HG03108 (cell line): ENCODE measurements around the gene NKX1-1.

Experiments used
- ATAC-seq: cut with Tn5 transposase; IDR thresholded peaks from one replicate; pipeline ENCODE4 v1.9.1; 2021; ENCODE audit warnings: moderate library complexity; ENCODE audit not compliant: unreplicated experiment

Gene NKX1-1

DNA sequence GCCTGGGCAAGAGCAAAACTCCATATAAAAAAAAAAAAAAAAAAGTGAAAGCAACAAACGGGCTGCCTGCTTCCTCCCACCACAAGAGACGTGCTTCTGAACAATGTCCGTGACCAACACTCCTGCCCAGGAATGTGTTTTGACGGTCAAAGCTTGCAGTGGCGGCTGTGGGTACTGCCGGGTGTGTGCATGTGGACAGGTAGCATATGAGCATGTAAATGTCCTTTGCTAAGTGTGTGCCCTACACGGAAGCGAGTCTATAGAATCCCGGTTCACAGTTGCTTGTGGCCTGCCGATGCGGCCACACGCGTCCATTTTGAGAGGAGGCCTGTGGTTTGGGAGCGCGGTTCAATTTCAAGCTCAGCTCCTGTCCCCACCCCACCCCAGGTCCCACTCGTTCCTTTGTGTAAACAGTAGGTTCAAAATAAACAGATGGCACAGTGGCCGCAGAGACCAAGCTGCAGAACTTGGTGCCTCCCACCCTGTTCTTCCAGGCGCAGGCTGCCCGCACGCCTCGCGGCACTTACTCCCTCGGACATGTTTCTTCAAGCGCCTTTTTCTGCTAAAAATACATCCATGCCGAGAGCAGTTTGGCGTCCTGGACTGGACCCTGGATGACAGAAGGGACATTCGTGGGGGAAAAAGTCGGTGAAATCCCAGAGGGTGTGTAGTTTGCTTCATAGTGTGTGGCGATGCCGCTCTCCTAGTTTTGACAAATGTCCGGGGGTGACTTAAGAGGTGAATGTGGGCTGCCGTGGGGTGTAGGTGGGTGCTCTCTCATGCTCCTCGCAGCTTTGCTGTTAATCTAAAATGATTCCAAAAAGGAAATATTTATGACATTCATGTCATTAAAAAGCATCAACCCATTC is 11.5 kb upstream of the NKX1-1 start:
- no peak for ATAC-seq

DNA sequence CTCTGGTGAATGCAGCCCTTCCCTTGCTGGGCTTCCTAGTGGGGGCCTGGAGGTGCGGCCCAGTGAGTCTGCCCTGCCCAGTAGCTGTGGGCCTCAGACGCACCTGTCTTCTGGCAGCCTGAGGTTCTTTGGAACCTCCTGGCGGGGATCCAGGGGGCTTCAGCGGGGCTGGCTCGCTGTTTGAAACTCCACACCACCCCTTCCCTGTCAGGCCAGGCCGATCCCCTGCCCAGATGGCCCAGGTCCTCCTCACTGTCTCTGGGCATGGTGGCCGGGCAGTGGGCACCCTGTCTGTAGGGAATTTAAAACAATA is 10.7 kb upstream of the NKX1-1 start:
- no peak for ATAC-seq

DNA sequence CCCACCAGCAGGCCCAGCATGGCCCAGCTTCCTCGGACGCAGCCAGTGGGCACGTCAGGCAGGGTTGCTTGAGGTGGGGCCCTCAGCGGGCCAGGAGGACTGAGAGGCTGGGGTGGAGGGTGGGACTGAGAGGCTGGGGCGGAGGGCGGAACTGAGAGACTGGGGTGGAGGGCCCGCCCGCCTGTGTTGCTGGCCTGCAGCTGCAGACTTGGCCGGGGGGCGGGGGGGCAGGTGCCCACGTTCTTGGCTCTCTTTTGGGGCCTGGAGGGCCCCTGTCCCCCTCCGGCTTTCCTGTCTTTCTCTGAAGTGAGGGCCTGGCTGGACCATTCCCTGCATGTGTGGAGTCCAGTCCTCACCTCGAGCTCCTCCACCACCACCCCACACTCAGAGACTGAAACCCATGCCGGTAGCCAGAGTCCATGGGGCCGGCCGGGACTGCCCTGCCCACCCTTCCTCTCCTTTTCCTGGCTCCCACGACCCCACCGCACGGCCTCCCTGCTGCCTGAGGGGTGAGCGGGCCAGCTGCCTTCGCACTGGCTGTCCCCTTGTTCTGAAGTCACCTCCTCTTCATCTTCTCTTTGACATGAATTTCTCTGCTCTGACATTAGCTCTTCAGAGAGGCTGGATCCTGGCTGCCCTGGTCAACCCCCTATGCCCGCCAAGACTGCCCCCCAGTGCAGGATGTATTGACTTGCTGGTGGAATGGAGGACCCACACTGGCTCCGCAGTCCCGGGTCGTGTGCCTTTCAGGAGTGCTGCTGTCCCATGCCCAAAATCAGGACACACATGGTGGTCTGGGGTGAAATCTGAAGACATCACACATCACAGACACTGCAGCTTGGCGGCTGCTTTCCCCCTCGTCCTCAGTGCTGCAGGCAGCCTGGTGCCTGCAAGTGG is 10.1 kb upstream of the NKX1-1 start:
- ATAC-seq, result no peak

- ATAC-seq, result no peak
Observed at GRCh38 chr4:1415681-1415981, 9.4 kb upstream of the NKX1-1 start.

DNA sequence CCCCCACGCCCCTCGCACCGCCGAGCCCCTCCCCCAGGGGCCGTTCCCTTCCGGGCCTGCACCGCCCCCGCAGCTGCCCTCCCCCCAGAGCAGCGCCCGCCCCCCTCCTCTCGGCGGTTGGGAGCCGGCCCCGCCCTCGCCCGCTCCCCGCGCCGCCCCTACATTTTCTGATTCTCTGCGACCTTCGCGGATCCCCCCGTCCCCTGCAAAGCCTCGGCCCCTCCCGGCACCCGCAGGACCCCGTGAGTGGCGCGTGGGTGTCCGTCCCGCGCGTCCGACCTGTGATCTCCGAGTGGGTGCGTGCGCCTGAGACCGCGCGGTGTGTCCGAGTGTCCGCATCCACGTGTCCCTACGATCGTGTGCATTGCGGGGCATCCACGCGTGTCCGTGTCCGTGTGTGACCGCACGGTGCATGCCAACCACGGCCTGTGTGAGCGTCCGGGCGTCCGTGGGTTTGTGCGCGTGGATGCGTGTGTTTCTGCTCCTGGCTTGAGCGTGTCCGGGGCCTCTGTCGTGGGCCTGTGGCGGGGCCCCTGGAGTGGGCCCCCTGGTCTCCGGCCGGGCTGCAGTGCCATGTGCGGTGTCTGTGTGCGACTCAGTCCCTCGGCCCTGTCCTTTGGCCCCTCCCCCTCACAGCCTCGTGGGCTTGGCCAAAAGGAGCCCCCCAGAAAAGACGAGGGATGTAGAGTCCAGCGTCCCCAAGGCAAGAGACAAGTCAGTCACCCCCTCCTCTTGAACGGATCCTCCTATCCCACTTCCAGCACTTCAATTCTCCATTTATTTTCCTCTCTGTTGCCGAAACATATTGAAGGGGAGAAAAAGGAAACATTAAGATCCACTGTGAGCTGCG is 8.8 kb upstream of the NKX1-1 start:
- no peak for ATAC-seq

DNA sequence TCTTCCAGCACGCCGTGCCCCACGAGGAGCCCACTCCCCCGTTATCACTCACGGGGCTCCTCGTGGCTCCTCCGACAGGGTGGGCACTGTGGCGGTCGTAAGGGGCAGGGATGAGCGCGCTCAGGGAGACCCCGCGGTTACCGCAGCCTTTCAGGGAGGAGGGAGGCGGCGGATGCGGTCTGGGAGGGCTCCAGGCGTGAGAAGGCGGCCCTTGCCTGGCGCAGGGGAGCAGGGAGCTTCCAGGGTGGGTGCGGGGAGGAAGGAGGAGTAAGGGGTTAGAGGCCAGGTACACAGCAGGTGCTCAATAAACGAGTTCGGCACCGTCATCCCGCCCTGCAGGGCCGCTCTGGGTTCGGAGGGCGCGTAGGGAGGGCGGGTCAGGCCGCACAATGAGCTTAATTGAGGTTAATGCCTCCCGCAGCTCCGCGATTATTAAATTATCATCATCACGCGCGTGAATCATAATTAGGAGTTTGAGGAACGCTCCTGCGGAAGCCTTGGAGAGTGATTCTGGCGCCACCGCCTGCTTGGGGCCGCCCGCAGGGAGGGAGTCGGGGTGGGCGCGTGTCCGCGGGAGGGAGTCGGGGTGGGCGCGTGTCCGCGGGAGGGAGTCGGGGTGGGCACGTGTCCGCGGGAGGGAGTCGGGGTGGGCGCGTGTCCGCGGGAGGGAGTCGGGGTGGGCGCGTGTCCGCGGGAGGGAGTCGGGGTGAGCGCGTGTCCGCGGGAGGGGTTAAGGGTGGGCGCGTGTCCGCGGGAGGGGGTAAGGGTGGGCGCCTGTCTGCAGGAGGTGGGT is 7.6 kb upstream of the NKX1-1 start:
- ATAC-seq, result no peak

GRCh38 chr4:1413204-1413663 is 7.0 kb upstream of the NKX1-1 start:
- ATAC-seq, result no peak

DNA sequence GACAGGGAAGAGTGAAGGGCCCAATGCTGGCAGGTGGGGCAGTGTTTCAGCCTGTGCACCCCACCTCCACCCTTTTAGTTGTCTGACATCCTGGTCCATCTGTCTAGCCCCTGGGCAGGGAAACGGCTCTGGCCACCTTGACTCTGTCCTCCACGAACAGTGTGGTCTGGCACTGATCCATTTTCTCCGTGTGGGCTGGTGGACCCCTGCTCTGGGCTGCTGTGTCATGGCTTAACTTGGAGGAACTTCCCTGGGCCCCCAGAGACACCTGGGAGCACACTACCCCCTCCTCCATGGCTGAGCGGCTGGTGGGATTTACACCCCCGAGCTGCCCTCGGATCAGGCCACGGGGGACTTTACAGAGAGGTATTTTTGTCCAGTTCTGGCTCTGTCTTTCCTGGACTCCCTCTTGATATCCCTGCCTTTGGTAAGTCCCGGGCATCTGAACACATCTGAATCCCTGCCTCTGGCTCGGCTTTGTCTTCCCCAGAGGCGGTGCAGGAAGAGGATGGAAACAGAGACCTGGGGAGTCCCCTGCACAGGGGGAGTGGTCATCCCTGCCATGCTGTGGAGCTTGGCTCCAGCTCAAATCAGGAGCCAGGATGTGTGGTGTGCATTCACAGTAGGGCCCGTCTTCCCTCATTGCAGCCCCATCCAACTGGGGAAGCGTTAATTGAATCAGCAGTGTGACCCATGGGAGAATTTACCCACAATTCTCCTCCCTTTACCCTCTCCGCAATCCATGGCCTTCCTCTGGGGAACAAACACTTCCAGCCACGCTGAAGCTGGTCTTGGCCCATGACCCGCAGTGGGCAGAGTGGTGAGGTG is 6.3 kb upstream of the NKX1-1 start:
- ATAC-seq, result no peak

DNA sequence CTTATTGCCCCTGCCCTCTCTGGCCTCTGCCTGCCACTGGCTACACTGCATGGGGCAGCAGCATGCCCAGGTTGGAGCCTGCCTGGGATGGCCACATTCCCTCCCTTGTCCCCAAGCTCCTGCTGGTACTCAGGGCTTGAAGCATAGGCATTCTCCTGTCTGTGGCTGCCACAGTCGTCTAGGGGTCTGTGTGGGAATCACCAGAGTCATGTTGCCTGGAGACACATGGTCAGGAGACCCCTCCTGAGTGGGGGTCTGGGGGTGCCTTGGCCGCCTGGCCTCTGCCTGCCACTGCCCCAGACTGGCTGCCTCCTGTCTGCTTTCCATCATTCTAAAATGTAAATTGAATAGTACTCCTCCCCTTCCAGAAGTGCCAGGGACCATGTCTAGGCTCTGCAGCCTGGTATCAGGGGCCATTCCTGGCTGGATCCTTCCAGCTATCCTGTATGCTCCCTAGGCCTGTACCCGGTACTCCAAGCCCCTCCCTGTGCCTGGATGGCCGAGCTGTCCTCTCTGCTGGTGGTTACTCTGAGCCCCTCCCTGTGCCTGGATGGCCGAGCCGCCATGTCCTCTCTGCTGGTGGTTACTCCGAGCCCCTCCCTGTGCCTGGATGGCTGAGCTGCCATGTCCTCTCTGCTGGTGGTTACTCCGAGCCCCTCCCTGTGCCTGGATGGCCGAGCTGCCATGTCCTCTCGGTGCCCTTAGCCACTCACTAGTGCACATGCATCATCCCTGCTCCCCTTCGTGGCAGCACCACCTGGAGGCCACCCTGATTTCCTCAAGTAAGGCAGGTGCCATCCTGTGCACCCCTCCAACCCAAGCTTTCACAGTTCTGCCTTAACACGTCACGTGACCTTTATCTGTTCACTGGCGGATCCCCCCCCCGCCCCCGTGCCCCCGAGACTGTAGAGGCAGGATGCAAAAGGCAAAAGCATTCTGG is 5.5 kb upstream of the NKX1-1 start:
- no peak for ATAC-seq

GRCh38 chr4:1410491-1411325 is 4.5 kb upstream of the NKX1-1 start:
- no peak for ATAC-seq

DNA sequence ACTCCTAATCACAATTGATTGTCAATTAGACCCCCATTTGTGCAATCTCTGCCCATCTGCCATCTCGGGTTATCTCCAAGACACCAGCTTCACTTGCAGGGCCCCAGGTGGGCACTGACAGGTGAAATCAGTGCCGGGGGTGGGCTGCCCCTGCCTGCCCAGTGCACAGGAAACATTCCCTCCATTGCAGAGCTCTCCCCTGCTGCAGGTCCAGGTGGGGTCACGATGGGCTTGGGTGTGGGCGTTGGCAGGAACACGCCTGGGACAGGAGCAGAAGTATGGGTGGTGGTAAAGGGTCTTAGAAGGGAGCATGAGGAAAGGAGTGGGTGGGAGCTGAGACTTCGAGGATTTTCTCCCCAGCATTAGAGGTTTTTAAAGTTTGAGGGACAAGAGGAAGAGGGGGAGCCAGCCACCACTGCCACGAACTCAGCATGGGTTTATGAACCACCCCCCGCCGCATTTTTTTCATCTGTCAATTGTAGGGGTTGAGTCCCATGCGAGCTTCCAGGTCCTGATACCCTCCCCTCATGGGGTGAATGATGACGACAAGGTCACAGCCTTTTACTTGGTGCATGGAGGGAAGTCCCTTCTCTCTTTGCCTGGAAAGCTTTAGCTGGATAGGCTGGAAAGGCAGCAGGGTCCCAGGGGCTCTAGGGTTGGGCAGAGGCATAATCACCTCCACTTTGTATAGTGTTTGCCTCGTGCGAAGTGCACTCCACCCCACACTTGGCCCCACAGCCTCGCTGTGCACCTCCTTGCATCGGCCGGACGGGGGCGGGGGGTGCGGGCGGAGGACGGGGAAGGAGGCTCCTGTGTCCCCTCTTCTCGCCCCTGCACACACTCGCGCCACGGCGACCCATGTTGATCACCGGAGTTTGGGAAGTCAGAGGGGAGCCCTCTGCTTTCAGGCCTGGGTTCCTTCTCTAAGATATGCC is 3.5 kb upstream of the NKX1-1 start:
- no peak for ATAC-seq

DNA sequence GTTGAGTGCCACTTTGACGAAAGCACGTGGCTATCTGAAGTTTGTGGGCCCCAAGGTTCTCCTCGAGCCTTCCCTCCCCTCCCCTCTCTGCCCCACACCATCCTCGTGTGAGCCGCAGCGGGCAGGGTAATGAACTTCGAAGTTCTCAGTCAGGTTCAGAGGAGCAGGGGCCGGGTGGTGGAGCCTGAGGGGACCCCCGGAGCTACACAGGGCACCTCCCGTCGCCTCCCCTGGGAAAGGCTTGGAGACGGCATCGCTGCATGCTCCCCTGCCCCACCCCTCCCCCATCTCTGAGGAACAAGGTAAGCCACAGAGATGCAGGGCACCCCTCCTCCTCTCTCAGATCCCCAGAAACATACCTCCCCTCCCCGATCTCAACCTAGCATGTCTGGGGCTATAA is 2.8 kb upstream of the NKX1-1 start:
- no peak for ATAC-seq

- no peak for ATAC-seq
Observed at GRCh38 chr4:1408418-1408817, 2.2 kb upstream of the NKX1-1 start.

DNA sequence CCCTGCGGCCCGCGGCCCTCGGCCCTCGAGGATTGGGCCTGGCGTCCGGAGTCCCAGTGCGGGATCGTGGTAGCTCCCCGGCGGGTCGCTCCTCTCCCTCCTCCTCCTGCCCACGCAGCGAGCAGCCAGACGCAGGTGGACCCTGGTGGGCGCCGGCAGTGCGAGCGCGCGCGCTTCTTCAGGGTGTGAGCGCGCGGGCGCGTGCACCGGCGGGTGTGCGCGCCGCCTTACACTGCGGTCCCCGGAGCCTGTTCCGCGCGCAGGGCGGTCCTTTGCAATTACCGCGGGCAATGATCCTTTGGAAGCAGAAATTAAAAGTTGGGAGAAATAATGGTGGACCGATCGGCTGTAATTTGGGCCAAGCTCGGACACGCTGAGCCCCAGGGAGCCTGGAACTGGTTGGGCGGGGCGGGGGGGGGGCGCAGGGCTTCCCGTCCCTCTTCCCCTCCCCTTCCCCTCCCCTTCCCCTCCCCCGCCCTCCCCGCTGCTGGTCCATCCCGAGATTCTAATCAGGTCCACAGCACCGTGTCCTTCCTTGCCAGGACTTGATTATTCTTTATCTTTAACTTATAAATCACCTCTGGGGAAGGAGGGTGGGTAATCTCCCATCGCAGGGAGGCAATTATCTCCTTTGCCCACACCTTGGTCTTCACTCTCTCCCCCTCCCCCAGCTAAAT is 1.6 kb upstream of the NKX1-1 start:
- no peak for ATAC-seq

DNA sequence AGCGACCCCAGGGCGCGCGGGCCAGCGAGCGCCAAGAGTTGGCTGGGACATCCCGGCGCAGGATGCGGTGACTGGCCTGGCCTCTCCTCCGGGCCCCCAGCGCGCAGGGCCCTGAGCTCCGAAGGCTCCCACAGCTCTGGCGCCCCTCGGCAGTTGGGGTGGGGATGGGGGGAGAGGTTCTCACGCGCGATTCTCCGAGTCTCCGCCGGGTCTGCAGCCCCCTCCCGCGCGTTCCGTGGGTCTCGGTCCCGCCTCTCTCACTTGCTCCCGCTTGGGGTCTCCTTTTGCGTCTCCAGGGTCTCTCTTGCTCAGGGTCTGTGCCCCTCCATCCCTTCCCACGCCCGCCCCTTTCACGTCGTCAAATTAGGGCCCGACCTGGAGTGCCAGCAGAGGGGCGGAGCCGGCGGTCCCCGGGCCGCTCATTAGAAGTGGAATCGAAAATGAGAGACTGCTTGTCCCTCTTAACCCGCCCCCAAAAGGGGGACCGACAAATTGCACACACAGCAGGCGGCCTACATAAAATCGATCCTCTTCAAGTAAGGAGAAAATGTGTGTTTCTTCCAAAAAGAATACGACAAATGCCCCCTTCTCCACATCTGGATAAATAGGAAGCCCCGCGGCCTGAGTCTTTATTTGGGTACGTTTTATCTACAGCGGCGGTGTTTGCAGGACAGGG is 877 bp upstream of the NKX1-1 start:
- ATAC-seq, result no peak
